Endothelial cell of umbilical vein (primary cell): ENCODE results near the gene SQOR. TPM values are rescaled to one million over a fixed set of nuclear protein-coding genes. Genes with fewer than 3 reads are reported as not detected.

Experiments
- BruUV-seq: library from RNA; stranded (reverse); fragments of 400-500 nt; replicated peaks from 2 replicates; lab custom pipeline; 2021; lab: Mats Ljungman, UMichigan
- CTCF ChIA-PET: fragments of 300-600, 350-600 bp; sonication (Branson Sonifier 250); formaldehyde crosslinking; loops from one replicate; lab custom pipeline; 2021; ENCODE audit warnings: antibody characterized with exemption, inconsistent platforms; lab: Charles Lee
- POLR2A ChIA-PET: fragments of 300-600, 350-600 bp; sonication (Branson Sonifier 250); formaldehyde crosslinking; loops from one replicate; lab custom pipeline; 2021; ENCODE audit warnings: antibody characterized with exemption, inconsistent platforms; lab: Charles Lee
- DNase-seq: peaks from one replicate; pipeline ENCODE4 v3.0.0-alpha.2; 2011; ENCODE audit warnings: low read depth, low spot score
- FAIRE-seq: peaks from 2 replicates; lab custom pipeline; 2011; peaks lifted over from hg19 to GRCh38; lab: Jason Lieb, UNC
- H2AFZ ChIP-seq: 2 replicates; pipeline ENCODE4 v1.6.0; 2012; ENCODE audit warnings: low read depth, low read length, control low read depth, inconsistent platforms
- H3K27ac ChIP-seq: 2 replicates; pipeline ENCODE4 v1.5.1; 2011; ENCODE audit warnings: low read depth, mild to moderate bottlenecking, control low read depth, low read length, moderate library complexity; ENCODE audit not compliant: insufficient read depth
- H3K27me3 ChIP-seq, 2 experiments: 2 replicates each; pipeline versions ENCODE4 v1.6.0 to v1.6.1; 2011; ENCODE audit warnings: low read length in 2 of 2, mixed read lengths in 1 of 2; ENCODE audit not compliant: control insufficient read depth in 2 of 2, insufficient read depth in 2 of 2
- H3K36me3 ChIP-seq, 2 experiments: 2 replicates in 1 of 2; 3 replicates in 1 of 2; pipeline ENCODE4 v1.5.1; 2011; ENCODE audit warnings: low read length in 2 of 2, mild to moderate bottlenecking in 1 of 2, moderate library complexity in 1 of 2; ENCODE audit not compliant: control insufficient read depth in 2 of 2, insufficient read depth in 2 of 2; ENCODE audit errors: extremely low read depth in 1 of 2
- H3K4me1 ChIP-seq: 3 replicates; pipeline ENCODE4 v1.5.1; 2011; ENCODE audit warnings: mild to moderate bottlenecking, low read length; ENCODE audit not compliant: control insufficient read depth, insufficient read depth; ENCODE audit errors: extremely low read depth
- H3K4me2 ChIP-seq: 2 replicates; pipeline ENCODE4 v1.6.1; 2011; ENCODE audit warnings: low read length, control low read depth, mixed read lengths; ENCODE audit not compliant: insufficient read depth
- H3K4me3 ChIP-seq, 3 experiments: fragments of 200-600 bp in 1 of 3; sonication (generic), shearing (Covaris generic) in 1 of 3; replicated peaks in 1 of 3; 2 replicates each; pipeline ENCODE4 v1.5.1; 2011 to 2016; ENCODE audit warnings: control low read depth in 3 of 3, low read length in 3 of 3, mild to moderate bottlenecking in 2 of 3, inconsistent platforms in 1 of 3, low read depth in 1 of 3, moderate library complexity in 1 of 3; ENCODE audit not compliant: insufficient read depth in 1 of 3
- H3K79me2 ChIP-seq: 2 replicates; pipeline ENCODE4 v1.6.0; 2012; ENCODE audit warnings: low read length, inconsistent platforms; ENCODE audit not compliant: control insufficient read depth, insufficient read depth
- H3K9ac ChIP-seq: replicated peaks from 2 replicates; pipeline ENCODE3; 2011; ENCODE audit warnings: low read length, control low read depth; ENCODE audit not compliant: insufficient read depth; ENCODE audit errors: extremely low read depth
- H3K9me1 ChIP-seq: replicated peaks from 3 replicates; pipeline ENCODE4 v1.6.0; 2011; ENCODE audit warnings: mild to moderate bottlenecking, low read length; ENCODE audit not compliant: control insufficient read depth, insufficient read depth; ENCODE audit errors: extremely low read depth
- H3K9me3 ChIP-seq: replicated peaks from 2 replicates; pipeline ENCODE4 v1.5.1; 2012; ENCODE audit warnings: low read length, inconsistent platforms; ENCODE audit not compliant: control insufficient read depth, insufficient read depth
- H4K20me1 ChIP-seq: replicated peaks from 2 replicates; pipeline ENCODE3; 2011; ENCODE audit warnings: mild to moderate bottlenecking, low read length; ENCODE audit not compliant: control insufficient read depth, insufficient read depth; ENCODE audit errors: extremely low read depth
- EZH2 ChIP-seq: IDR thresholded peaks from 2 replicates; pipeline ENCODE4 v1.6.1; 2012; ENCODE audit warnings: borderline replicate concordance, low read depth, mild to moderate bottlenecking, moderate library complexity, low read length, inconsistent platforms; ENCODE audit not compliant: severe bottlenecking
- FOS ChIP-seq: IDR thresholded peaks from 2 replicates; pipeline ENCODE4 v1.6.1; 2011; ENCODE audit warnings: mild to moderate bottlenecking, low read length, moderate library complexity, borderline replicate concordance; ENCODE audit not compliant: insufficient read depth
- GATA2 ChIP-seq: IDR thresholded peaks from 2 replicates; pipeline ENCODE4 v1.7.0; 2011; ENCODE audit warnings: low read depth, mild to moderate bottlenecking, moderate library complexity, mixed read lengths, low read length; ENCODE audit not compliant: insufficient read length, insufficient read depth
- JUN ChIP-seq: IDR thresholded peaks from 2 replicates; pipeline ENCODE4 v1.6.1; 2011; ENCODE audit warnings: borderline replicate concordance, low read depth; ENCODE audit not compliant: insufficient read length, insufficient read depth
- MYC ChIP-seq: IDR thresholded peaks from one replicate; pipeline ENCODE4 v1.6.1; 2011; ENCODE audit warnings: mild to moderate bottlenecking, low read depth, low read length
- POLR2A ChIP-seq: IDR thresholded peaks from 2 replicates; pipeline ENCODE4 v1.6.1; 2012; ENCODE audit warnings: low read depth, mild to moderate bottlenecking, control low read depth, low read length
- POLR2AphosphoS5 ChIP-seq: IDR thresholded peaks from 2 replicates; pipeline ENCODE4 v1.6.1; 2012; ENCODE audit warnings: low read depth, mild to moderate bottlenecking, control low read depth, low read length, moderate library complexity; ENCODE audit not compliant: insufficient read depth
- dilution Hi-C: fragments of 300-500 bp; cut with MboI; formaldehyde crosslinking; loops from one replicate; pipeline ENCODE4 v1.15.0; 2019; ENCODE audit warnings: low sequenced_read_pairs; ENCODE audit not compliant: extremely low pct_ligation_motif_present
- intact Hi-C: fragments of 100-400 bp; cut with micrococcal nuclease; formaldehyde crosslinking; loops from one replicate; pipeline ENCODE4 v1.10.0; 2022
- polyA plus RNA-seq, 4 experiments: library from polyadenylated mRNA; depleted of rRNA in 3 of 4; stranded (reverse) in 3 of 4; unstranded in 1 of 4; fragments of >200 nt; gene quantifications; 2 replicates each; pipeline versions ENCODE4 v1.2.1 to v1.2.3, GENCODE V29; 2011 to 2012; ENCODE audit warnings: missing spikeins in 1 of 4
- total RNA-seq: library from RNA; stranded (reverse); gene quantifications from 2 replicates; pipeline ENCODE4 v1.2.3, GENCODE V29; 2021
- TF ChIP-seq, protein P1 (sequence below), 2 donors: IDR thresholded peaks; 1 replicate in 1 of 2; 2 replicates in 1 of 2; pipeline ENCODE4 v1.5.1; 2011; ENCODE audit warnings: low read length in 2 of 2, mild to moderate bottlenecking in 2 of 2, moderate library complexity in 2 of 2, control low read depth in 1 of 2, inconsistent platforms in 1 of 2, low read depth in 1 of 2; ENCODE audit not compliant: insufficient read depth in 1 of 2; ENCODE audit errors: extremely low read depth in 1 of 2
- TF ChIP-seq, protein P2 (sequence below): IDR thresholded peaks from 2 replicates; pipeline ENCODE4 v1.6.1; 2011; ENCODE audit not compliant: insufficient read depth, insufficient read length

Gene SQOR
- total and polyA plus RNA-seq, 2 donors (not counting 3 experiments of a cell fraction or from before 2014, with no cell fraction given): 12.9 to 17.9 TPM

- no peak for TF ChIP-seq POLR2AphosphoS5
- no peak for TF ChIP-seq JUN
- TF ChIP-seq MYC: no peak
- no peak for TF ChIP-seq POLR2A
- no peak for TF ChIP-seq EZH2
- no peak for TF ChIP-seq FOS
- no peak for TF ChIP-seq GATA2
- TF ChIP-seq, protein P1, sequence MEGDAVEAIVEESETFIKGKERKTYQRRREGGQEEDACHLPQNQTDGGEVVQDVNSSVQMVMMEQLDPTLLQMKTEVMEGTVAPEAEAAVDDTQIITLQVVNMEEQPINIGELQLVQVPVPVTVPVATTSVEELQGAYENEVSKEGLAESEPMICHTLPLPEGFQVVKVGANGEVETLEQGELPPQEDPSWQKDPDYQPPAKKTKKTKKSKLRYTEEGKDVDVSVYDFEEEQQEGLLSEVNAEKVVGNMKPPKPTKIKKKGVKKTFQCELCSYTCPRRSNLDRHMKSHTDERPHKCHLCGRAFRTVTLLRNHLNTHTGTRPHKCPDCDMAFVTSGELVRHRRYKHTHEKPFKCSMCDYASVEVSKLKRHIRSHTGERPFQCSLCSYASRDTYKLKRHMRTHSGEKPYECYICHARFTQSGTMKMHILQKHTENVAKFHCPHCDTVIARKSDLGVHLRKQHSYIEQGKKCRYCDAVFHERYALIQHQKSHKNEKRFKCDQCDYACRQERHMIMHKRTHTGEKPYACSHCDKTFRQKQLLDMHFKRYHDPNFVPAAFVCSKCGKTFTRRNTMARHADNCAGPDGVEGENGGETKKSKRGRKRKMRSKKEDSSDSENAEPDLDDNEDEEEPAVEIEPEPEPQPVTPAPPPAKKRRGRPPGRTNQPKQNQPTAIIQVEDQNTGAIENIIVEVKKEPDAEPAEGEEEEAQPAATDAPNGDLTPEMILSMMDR (IDR thresholded peaks at IDR 0.05; ENCODE audit: extremely low read depth in 1 of 2, insufficient read depth in 1 of 2, low read depth in 1 of 2, low read length in 2 of 2): no peak
- TF ChIP-seq, protein P2, sequence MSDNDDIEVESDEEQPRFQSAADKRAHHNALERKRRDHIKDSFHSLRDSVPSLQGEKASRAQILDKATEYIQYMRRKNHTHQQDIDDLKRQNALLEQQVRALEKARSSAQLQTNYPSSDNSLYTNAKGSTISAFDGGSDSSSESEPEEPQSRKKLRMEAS: no peak
- intact Hi-C loops: no loop called here
- ChIA-PET CTCF (interaction anchor here (1.2 to 6.0 kb wide), 3 partner anchors 11 to 127 kb away, joined by 5 to 47 read pairs (median 30); no protein-coding TSS in a partner anchor), POLR2A (interaction anchor here (0.7 kb wide), 1 partner anchor 493 kb away, joined by 3 read pairs; no protein-coding TSS in a partner anchor)
- H4K20me1 ChIP-seq: no peaks in the 10 kb centered on the region
- H3K27me3 ChIP-seq: peaks cover 2 to 4% of the 10 kb centered on the region in 2 experiments
- dilution Hi-C loops: no loop called here
- H3K36me3 ChIP-seq: no peaks in the 10 kb centered on the region
- H3K4me3 ChIP-seq: no peak overlapping the region
- H3K9me3 ChIP-seq: no peaks in the 10 kb centered on the region
- H3K4me2 ChIP-seq: no peak overlapping the region
- no peaks in the 10 kb centered on the region for H3K9me1 ChIP-seq
- no peak for DNase-seq
- H3K27ac ChIP-seq: no peak overlapping the region
- H3K9ac ChIP-seq: no peak overlapping the region
- no peak overlapping the region for H2AFZ ChIP-seq
- peaks cover 24% of the 10 kb centered on the region for H3K79me2 ChIP-seq
- BruUV-seq: no TSS peak
- peaks cover 23% of the 10 kb centered on the region for H3K4me1 ChIP-seq
- no peak for FAIRE-seq
Measured at GRCh38 chr15:45585069-45585791, 49.6 kb upstream of the SQOR start.
